HG03097 (cell line): ENCODE results near the gene MYMK.
"Not testable (repeated sequence)": the region's sequence is repeated elsewhere in the genome, so short reads cannot be mapped to it uniquely, and the experiment has no call there.

Source experiments
- ATAC-seq: cut with Tn5 transposase; IDR thresholded peaks from one replicate; pipeline ENCODE4 v1.9.1; 2021; ENCODE audit not compliant: unreplicated experiment, low FRiP score

The MYMK gene

GRCh38 chr9:133524679-133525228 is at the start of gene MYMK:
Gene MYMK, minus strand, starts transcription at chr9:133524959. Its CDS starts 115 bp downstream, at chr9:133524844.
- ATAC-seq, result no peak

- ATAC-seq, result no peak
Observed at GRCh38 chr9:133573791-133574515, 49.2 kb upstream of the MYMK start.

- no peak for ATAC-seq
Observed at GRCh38 chr9:133572821-133573361, 48.1 kb upstream of the MYMK start.

GRCh38 chr9:133571896-133572595 is 47.3 kb upstream of the MYMK start:
- no peak for ATAC-seq

GRCh38 chr9:133571391-133571890 is 46.7 kb upstream of the MYMK start:
- ATAC-seq, result no peak

GRCh38 chr9:133570691-133571080 is 45.9 kb upstream of the MYMK start:
- ATAC-seq, result no peak

- no peak for ATAC-seq
Observed at GRCh38 chr9:133569891-133570690, 45.3 kb upstream of the MYMK start.

- no peak for ATAC-seq
Observed at GRCh38 chr9:133569121-133569785, 44.5 kb upstream of the MYMK start.

- no peak for ATAC-seq
Observed at GRCh38 chr9:133568186-133568585, 43.4 kb upstream of the MYMK start.

GRCh38 chr9:133566817-133567216 is 42.1 kb upstream of the MYMK start:
- no peak for ATAC-seq

- ATAC-seq, result no peak
Observed at GRCh38 chr9:133566382-133566781, 41.6 kb upstream of the MYMK start.

GRCh38 chr9:133564451-133565116 is 39.8 kb upstream of the MYMK start:
- no peak for ATAC-seq

- ATAC-seq, result not testable (repeated sequence)
Observed at GRCh38 chr9:133563814-133564213, 39.1 kb upstream of the MYMK start.

GRCh38 chr9:133563291-133563796 is 38.6 kb upstream of the MYMK start:
- no peak for ATAC-seq

GRCh38 chr9:133562611-133563290 is 38.0 kb upstream of the MYMK start:
- ATAC-seq, result no peak

- no peak for ATAC-seq
Observed at GRCh38 chr9:133561976-133562554, 37.3 kb upstream of the MYMK start.

- no peak for ATAC-seq
Observed at GRCh38 chr9:133560944-133561343, 36.2 kb upstream of the MYMK start.

GRCh38 chr9:133560311-133560710 is 35.6 kb upstream of the MYMK start:
- no peak for ATAC-seq
